HL-60 (cell line): Measurements from ENCODE around the gene SMAD6.

ENCODE experiments used
- SPI1 ChIP-seq: IDR thresholded peaks from 2 replicates; pipeline ENCODE4 v1.6.1; 2012; ENCODE audit warnings: low read depth, mild to moderate bottlenecking, borderline replicate concordance
- TF ChIP-seq, protein P1 (sequence below): IDR thresholded peaks from one replicate; pipeline ENCODE4 v1.5.1; 2011; ENCODE audit warnings: low read length, control low read depth, inconsistent platforms; ENCODE audit not compliant: insufficient read depth

DNA sequence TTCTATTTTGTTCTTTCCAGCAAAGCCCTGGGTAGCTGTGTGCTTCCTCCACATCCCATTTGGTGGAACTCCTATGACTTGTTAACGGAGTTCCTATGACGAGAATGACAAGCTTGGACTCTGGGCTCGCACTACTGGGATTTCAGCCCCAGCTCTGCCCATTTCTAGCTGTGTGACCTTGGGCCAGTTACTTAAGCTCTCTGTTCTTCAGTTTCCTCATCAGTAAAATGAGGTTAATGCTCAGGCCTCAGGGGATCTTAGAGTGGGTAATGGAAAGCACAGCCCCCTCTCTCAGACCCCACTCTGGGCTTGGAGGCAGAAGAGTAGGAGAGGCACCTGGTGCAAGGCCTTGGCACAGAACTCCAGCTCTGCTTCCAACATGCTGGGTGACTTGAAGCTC is 123.1 kb downstream of the SMAD6 start:
- TF ChIP-seq, protein P1, sequence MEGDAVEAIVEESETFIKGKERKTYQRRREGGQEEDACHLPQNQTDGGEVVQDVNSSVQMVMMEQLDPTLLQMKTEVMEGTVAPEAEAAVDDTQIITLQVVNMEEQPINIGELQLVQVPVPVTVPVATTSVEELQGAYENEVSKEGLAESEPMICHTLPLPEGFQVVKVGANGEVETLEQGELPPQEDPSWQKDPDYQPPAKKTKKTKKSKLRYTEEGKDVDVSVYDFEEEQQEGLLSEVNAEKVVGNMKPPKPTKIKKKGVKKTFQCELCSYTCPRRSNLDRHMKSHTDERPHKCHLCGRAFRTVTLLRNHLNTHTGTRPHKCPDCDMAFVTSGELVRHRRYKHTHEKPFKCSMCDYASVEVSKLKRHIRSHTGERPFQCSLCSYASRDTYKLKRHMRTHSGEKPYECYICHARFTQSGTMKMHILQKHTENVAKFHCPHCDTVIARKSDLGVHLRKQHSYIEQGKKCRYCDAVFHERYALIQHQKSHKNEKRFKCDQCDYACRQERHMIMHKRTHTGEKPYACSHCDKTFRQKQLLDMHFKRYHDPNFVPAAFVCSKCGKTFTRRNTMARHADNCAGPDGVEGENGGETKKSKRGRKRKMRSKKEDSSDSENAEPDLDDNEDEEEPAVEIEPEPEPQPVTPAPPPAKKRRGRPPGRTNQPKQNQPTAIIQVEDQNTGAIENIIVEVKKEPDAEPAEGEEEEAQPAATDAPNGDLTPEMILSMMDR = no peak
- no peak for TF ChIP-seq SPI1
